NCI-H82 treated with DMSO at 0.1 percent for 48 hours (cell line): ENCODE measurements around the gene ELL3.
"Not testable (repeated sequence)": the region's sequence is repeated elsewhere in the genome, so short reads cannot be mapped to it uniquely, and the experiment has no call there.

Experiments
- DNase-seq: peaks from one replicate; lab custom pipeline; 2025; ENCODE audit not compliant: unreplicated experiment; lab: John Stamatoyannopoulos, UW

ELL3 gene

DNA sequence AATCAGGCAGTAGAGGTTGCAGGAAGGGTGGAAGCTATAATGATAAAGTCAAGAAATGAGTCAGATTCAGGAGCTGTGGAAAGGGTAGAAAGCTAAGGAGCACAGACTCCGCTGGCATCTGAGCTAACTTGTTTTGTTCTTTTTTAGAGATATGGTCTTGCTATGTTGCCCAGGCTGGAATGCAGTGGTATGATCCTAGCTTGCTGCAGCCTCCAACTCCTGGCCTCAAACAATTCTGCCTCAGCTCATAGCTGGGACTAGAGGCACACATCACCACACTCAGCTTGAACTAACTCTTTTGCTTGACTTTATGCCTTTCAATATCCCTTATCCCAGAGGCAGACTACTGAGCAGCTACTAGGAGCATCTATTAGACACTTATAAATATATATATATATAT is 50.5 kb downstream of the ELL3 start:
- DNase-seq: not testable (repeated sequence)

DNA sequence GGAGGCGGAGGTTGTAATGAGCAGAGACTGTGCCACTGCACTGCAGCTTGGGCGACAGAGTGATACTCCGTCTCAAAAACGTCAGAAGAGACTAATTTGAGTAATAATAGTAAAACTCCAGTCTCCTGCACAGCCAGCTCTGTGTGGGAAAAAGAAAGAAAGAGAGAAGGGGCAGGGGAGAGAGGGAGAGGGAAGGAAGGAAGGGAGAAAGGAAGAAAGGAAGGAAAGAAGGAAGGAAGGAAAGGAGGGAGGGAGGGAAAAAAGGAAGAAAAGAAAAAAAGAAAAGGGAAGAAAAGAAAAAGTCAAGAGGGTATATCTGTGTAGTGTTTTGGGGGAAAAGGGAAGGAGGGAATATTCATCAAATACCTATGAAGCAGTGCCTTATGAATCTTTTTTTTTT is 53.6 kb downstream of the ELL3 start:
- DNase-seq: no peak
